GM18868 (cell line): Measurements from ENCODE around the gene ZNF189.

Experiments used
- ATAC-seq: cut with Tn5 transposase; IDR thresholded peaks from one replicate; pipeline ENCODE4 v1.9.1; 2021; ENCODE audit warnings: mild to moderate bottlenecking, moderate library complexity; ENCODE audit not compliant: unreplicated experiment

The ZNF189 gene

GRCh38 chr9:101448680-101449070, 50.0 kb downstream of the ZNF189 start:
- ATAC-seq = no peak

GRCh38 chr9:101449071-101449721, 50.5 kb downstream of the ZNF189 start:
- ATAC-seq = peak; percentile 99

- no peak for ATAC-seq
Measured at GRCh38 chr9:101450931-101451330, 52.3 kb downstream of the ZNF189 start.

GRCh38 chr9:101451498-101451897, 52.8 kb downstream of the ZNF189 start:
- no peak for ATAC-seq

- ATAC-seq = no peak
Measured at GRCh38 chr9:101453776-101454570, 55.3 kb downstream of the ZNF189 start.

- no peak for ATAC-seq
Measured at GRCh38 chr9:101455656-101456240, 57.1 kb downstream of the ZNF189 start.

- no peak for ATAC-seq
Measured at GRCh38 chr9:101457003-101457402, 58.4 kb downstream of the ZNF189 start.

GRCh38 chr9:101458963-101459631, 60.4 kb downstream of the ZNF189 start:
- peak; percentile 96 for ATAC-seq
